ENCODE measurements around the gene DCANP1.

Gene DCANP1

GRCh38 chr5:135457424-135458071 lies 10.4 kb upstream of the DCANP1 start:
- peak in 1 of 2 donors; percentile 32 for DNase-seq (ENCODE audit: low read depth in 2 of 2, low spot score in 1 of 2)

GRCh38 chr5:135456238-135457099 lies 9.3 kb upstream of the DCANP1 start:
- DNase-seq (ENCODE audit: low read depth in 2 of 2, low spot score in 1 of 2), result no peak

- no peak for DNase-seq (ENCODE audit: low read depth in 2 of 2, low spot score in 1 of 2)
Measured at GRCh38 chr5:135455876-135456237, 8.7 kb upstream of the DCANP1 start.

- no peak for DNase-seq (ENCODE audit: low read depth in 2 of 2, low spot score in 1 of 2)
Measured at GRCh38 chr5:135454946-135455345, 7.8 kb upstream of the DCANP1 start.

GRCh38 chr5:135453613-135454012 lies 6.5 kb upstream of the DCANP1 start:
- DNase-seq (ENCODE audit: low read depth in 2 of 2, low spot score in 1 of 2), result no peak

GRCh38 chr5:135452321-135453030 lies 5.3 kb upstream of the DCANP1 start, which contains the start of gene TIFAB:
TSS of gene TIFAB (minus strand) at chr5:135452351. CDS start at chr5:135449939, 2,412 bp downstream.
- no peak for DNase-seq (ENCODE audit: low read depth in 2 of 2, low spot score in 1 of 2)

GRCh38 chr5:135451581-135452320 lies 4.6 kb upstream of the DCANP1 start:
- DNase-seq (ENCODE audit: low read depth in 2 of 2, low spot score in 1 of 2), result no peak

GRCh38 chr5:135450952-135451351 lies 3.8 kb upstream of the DCANP1 start:
- no peak for DNase-seq (ENCODE audit: low read depth in 2 of 2, low spot score in 1 of 2)

GRCh38 chr5:135450336-135450735 lies 3.2 kb upstream of the DCANP1 start:
- DNase-seq (ENCODE audit: low read depth in 2 of 2, low spot score in 1 of 2), result no peak

- no peak for DNase-seq (ENCODE audit: low read depth in 2 of 2, low spot score in 1 of 2)
Measured at GRCh38 chr5:135449644-135450043, 2.5 kb upstream of the DCANP1 start.

GRCh38 chr5:135448791-135449507 lies 1.8 kb upstream of the DCANP1 start:
- no peak for DNase-seq (ENCODE audit: low read depth in 2 of 2, low spot score in 1 of 2)

- no peak for DNase-seq (ENCODE audit: low read depth in 2 of 2, low spot score in 1 of 2)
Measured at GRCh38 chr5:135448071-135448739, 1.1 kb upstream of the DCANP1 start.

GRCh38 chr5:135446615-135447014 lies 533 bp downstream of the DCANP1 start:
- no peak for DNase-seq (ENCODE audit: low read depth in 2 of 2, low spot score in 1 of 2)

GRCh38 chr5:135446206-135446605 lies 942 bp downstream of the DCANP1 start:
- no peak for DNase-seq (ENCODE audit: low read depth in 2 of 2, low spot score in 1 of 2)

GRCh38 chr5:135445306-135445985 lies 1.7 kb downstream of the DCANP1 start:
- DNase-seq (ENCODE audit: low read depth in 2 of 2, low spot score in 1 of 2), result no peak

- DNase-seq (ENCODE audit: low read depth in 2 of 2, low spot score in 1 of 2), result no peak
Measured at GRCh38 chr5:135444881-135445280, 2.3 kb downstream of the DCANP1 start.

- DNase-seq (ENCODE audit: low read depth in 2 of 2, low spot score in 1 of 2), result no peak
Measured at GRCh38 chr5:135444360-135444759, 2.8 kb downstream of the DCANP1 start.

GRCh38 chr5:135443161-135443960 lies 3.8 kb downstream of the DCANP1 start:
- DNase-seq (ENCODE audit: low read depth in 2 of 2, low spot score in 1 of 2), result no peak
